Testis (tissue), 3 donors: Measurements from ENCODE around the gene KRTAP10-8. TPM values are rescaled to one million over a fixed set of nuclear protein-coding genes. Genes with fewer than 3 reads are reported as not detected.
"Not testable (repeated sequence)": the region's sequence is repeated elsewhere in the genome, so short reads cannot be mapped to it uniquely, and the experiment has no call there.

ENCODE experiments used
- DNase-seq: peaks from one replicate; pipeline ENCODE4 v3.0.0-alpha.2; 2019
- H3K27ac ChIP-seq, 2 donors: fragments of 200-600 bp; sonication (generic); one replicate each; pipeline ENCODE4 v1.5.1; 2019
- H3K27me3 ChIP-seq: fragments of 200-600 bp; sonication (generic); one replicate; pipeline ENCODE4 v1.5.1; 2019
- H3K36me3 ChIP-seq: fragments of 200-600 bp; sonication (generic); one replicate; pipeline ENCODE4 v1.5.1; 2017; ENCODE audit warnings: low read depth; ENCODE audit errors: missing control alignments
- H3K4me1 ChIP-seq: fragments of 200-600 bp; sonication (generic); one replicate; pipeline ENCODE4 v1.5.1; 2019
- H3K4me3 ChIP-seq, 2 donors: fragments of 200-600 bp; sonication (generic); one replicate each; pipeline ENCODE4 v1.5.1; 2017 to 2019
- H3K9me3 ChIP-seq: fragments of 200-600 bp; sonication (generic); one replicate; pipeline ENCODE4 v1.5.1; 2017
- CTCF ChIP-seq, 3 experiments: fragments of 450-650 bp in 2 of 3; fragments of 200-600 bp in 1 of 3; sonication (generic) in 1 of 3; IDR thresholded peaks; one replicate each; pipeline ENCODE4 v1.5.1; 2016 to 2019; ENCODE audit warnings: antibody characterized with exemption in 3 of 3, mild to moderate bottlenecking in 2 of 3, moderate library complexity in 1 of 3
- POLR2A ChIP-seq: fragments of 450-650 bp; IDR thresholded peaks from one replicate; pipeline ENCODE4 v1.6.1; 2017; ENCODE audit warnings: antibody characterized with exemption, mild to moderate bottlenecking, moderate library complexity
- WGBS, 2 donors: methylation state at CpG; one replicate each; pipeline ENCODE4 v1.1.5; 2018; 5-methylcytosine and 5-hydroxymethylcytosine counted together
- intact Hi-C: fragments of 100-400 bp; cut with DNase I; formaldehyde crosslinking; loops from one replicate; pipeline ENCODE4 v1.15.1; 2023; ENCODE audit warnings: low total_unique reads
- polyA plus RNA-seq: library from polyadenylated mRNA; stranded (reverse); fragments of 350-450 nt; fragmentation: Illumina TruSeq; extraction: RNeasy Lipid Tissue Mini Kit (QIAGEN cat#74804); gene quantifications from one replicate; pipeline ENCODE4 v1.2.3, GENCODE V29; 2014; ENCODE audit warnings: low read depth, low replicate concordance; ENCODE audit not compliant: insufficient read depth
- total RNA-seq, 2 donors: library from RNA; depleted of rRNA; stranded (reverse); fragments of >200 nt; gene quantifications; one replicate each; pipeline ENCODE4 v1.2.3, GENCODE V29; 2016

KRTAP10-8 gene
- total and polyA plus RNA-seq, 3 donors from 2014 or later: not detected

- Histone ChIP-seq H3K4me1 (no peaks in the 10 kb centered on the region), H3K36me3 (no peaks in the 10 kb centered on the region), H3K9me3 (no peaks in the 10 kb centered on the region), H3K4me3 (no peak overlapping the region), H3K27ac (no peak overlapping the region), H3K27me3 (no peaks in the 10 kb centered on the region)
- WGBS, 2 donors: 73 to 79% methylated on average over 11 of the region's 11 CpGs
- TF ChIP-seq POLR2A: no peak
- no peak for DNase-seq
- intact Hi-C loops: no loop called here
These were observed 13.8 kb upstream of the KRTAP10-8 start for GRCh38 chr21:44598061-44598460.

GRCh38 chr21:44599264-44600029 is 12.4 kb upstream of the KRTAP10-8 start:
- Histone ChIP-seq H3K9me3 (no peaks in the 10 kb centered on the region), H3K4me3 (no peak overlapping the region), H3K27ac (no peak overlapping the region), H3K36me3 (no peaks in the 10 kb centered on the region), H3K27me3 (no peaks in the 10 kb centered on the region), H3K4me1 (no peaks in the 10 kb centered on the region)
- intact Hi-C loops: no loop called here
- WGBS, 2 donors: 80 to 82% methylated on average over 8 of the region's 8 CpGs
- DNase-seq: no peak
- no peak for TF ChIP-seq CTCF (IDR thresholded peaks at IDR 0.05)
- TF ChIP-seq POLR2A: no peak

- H3K4me1 ChIP-seq, intact Hi-C loops, H3K4me3 ChIP-seq, H3K27me3 ChIP-seq, H3K9me3 ChIP-seq, H3K36me3 ChIP-seq, DNase-seq, H3K27ac ChIP-seq: not testable (repeated sequence)
- 79 to 81% methylated on average over 15 to 23 of the region's 23 CpGs for WGBS, 2 donors
These were observed 11.5 kb upstream of the KRTAP10-8 start, which contains the start of gene KRTAP10-7 for GRCh38 chr21:44600118-44600978. TSS of gene KRTAP10-7 (plus strand) at chr21:44600597. CDS start at chr21:44600622, 25 bp downstream.

GRCh38 chr21:44601091-44601490 is 10.8 kb upstream of the KRTAP10-8 start:
- H3K27me3 ChIP-seq, H3K27ac ChIP-seq, H3K9me3 ChIP-seq, H3K4me1 ChIP-seq, H3K4me3 ChIP-seq, intact Hi-C loops, H3K36me3 ChIP-seq, DNase-seq: not testable (repeated sequence)
- WGBS, 2 donors: 49 to 90% methylated on average over 5 to 7 of the region's 10 CpGs

DNA sequence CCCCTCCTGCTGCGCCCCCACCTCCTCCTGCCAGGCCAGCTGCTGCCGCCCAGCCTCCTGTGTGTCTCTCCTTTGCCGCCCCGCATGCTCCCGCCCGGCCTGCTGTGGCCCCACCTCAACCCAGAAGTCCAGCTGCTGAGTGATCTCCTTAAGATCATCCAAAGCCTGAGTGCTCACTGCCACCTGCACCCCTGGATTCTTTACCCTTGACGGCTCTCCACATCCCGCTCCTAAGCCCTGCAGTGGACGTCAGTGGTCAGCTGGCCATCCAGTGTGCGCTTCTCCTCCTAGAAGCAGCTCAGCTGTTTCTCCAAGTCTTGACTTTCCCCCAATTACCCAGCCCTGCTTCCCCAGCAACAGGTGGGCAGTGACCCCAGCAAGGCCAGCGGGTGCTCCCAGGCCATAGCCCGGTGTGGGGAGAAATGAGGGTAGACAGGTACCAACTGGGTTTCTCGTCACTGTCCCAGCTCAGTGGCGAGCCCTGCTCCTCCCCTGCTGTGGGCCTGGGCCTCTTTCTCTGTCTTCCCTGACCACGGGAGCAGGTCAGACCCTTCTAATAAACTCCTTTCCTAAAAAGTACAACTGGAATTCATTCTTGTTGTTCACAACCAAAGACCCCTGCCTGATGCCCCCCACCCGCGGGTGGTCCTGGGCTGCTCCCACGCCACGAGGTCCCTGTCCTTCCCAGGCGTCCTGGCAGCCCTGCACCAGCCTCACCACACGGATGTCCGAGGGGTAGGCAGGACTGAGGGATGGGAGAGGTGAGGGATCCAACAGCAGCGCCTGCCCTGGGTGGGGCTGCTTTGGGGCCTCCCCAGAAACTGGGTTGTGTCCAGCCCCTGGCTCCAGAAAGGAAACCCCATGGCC is 10.1 kb upstream of the KRTAP10-8 start:
- H3K27me3 ChIP-seq: no peaks in the 10 kb centered on the region
- intact Hi-C loops: no loop called here
- WGBS, 2 donors: 72 to 92% methylated on average over 14 to 23 of the region's 23 CpGs
- DNase-seq: no peak
- H3K36me3 ChIP-seq: no peaks in the 10 kb centered on the region
- TF ChIP-seq POLR2A (no peak), CTCF (IDR thresholded peaks at IDR 0.05) (no peak)
- H3K27ac ChIP-seq: no peak overlapping the region
- H3K4me1 ChIP-seq: no peaks in the 10 kb centered on the region
- no peaks in the 10 kb centered on the region for H3K9me3 ChIP-seq
- H3K4me3 ChIP-seq: no peak overlapping the region
